GM12801 (cell line): ENCODE measurements around the gene SUSD1.

Experiments used
- CTCF ChIP-seq: IDR thresholded peaks from one replicate; pipeline ENCODE4 v1.5.1; 2011; ENCODE audit warnings: control low read depth; ENCODE audit not compliant: insufficient read length; ENCODE audit errors: extremely low read depth

The SUSD1 gene

GRCh38 chr9:112042244-112042638 lies 132.9 kb downstream of the SUSD1 start:
- no peak for TF ChIP-seq CTCF

- no peak for TF ChIP-seq CTCF
These were observed 133.4 kb downstream of the SUSD1 start for GRCh38 chr9:112041536-112042243.

GRCh38 chr9:112041199-112041535 lies 133.9 kb downstream of the SUSD1 start:
- no peak for TF ChIP-seq CTCF

- no peak for TF ChIP-seq CTCF
These were observed 137.1 kb downstream of the SUSD1 start for GRCh38 chr9:112038017-112038408.

GRCh38 chr9:112037281-112038016 lies 137.6 kb downstream of the SUSD1 start:
- no peak for TF ChIP-seq CTCF

- no peak for TF ChIP-seq CTCF
These were observed 139.8 kb downstream of the SUSD1 start for GRCh38 chr9:112035166-112035826.

- no peak for TF ChIP-seq CTCF
These were observed 140.9 kb downstream of the SUSD1 start for GRCh38 chr9:112034216-112034611.
